GM19395 (cell line): ENCODE measurements around the gene METTL21A.
"Not testable (repeated sequence)": the region's sequence is repeated elsewhere in the genome, so short reads cannot be mapped to it uniquely, and the experiment has no call there.

Source experiments
- ATAC-seq: cut with Tn5 transposase; IDR thresholded peaks from one replicate; pipeline ENCODE4 v1.9.1; 2021; ENCODE audit warnings: mild to moderate bottlenecking, moderate library complexity; ENCODE audit not compliant: unreplicated experiment

The METTL21A gene

DNA sequence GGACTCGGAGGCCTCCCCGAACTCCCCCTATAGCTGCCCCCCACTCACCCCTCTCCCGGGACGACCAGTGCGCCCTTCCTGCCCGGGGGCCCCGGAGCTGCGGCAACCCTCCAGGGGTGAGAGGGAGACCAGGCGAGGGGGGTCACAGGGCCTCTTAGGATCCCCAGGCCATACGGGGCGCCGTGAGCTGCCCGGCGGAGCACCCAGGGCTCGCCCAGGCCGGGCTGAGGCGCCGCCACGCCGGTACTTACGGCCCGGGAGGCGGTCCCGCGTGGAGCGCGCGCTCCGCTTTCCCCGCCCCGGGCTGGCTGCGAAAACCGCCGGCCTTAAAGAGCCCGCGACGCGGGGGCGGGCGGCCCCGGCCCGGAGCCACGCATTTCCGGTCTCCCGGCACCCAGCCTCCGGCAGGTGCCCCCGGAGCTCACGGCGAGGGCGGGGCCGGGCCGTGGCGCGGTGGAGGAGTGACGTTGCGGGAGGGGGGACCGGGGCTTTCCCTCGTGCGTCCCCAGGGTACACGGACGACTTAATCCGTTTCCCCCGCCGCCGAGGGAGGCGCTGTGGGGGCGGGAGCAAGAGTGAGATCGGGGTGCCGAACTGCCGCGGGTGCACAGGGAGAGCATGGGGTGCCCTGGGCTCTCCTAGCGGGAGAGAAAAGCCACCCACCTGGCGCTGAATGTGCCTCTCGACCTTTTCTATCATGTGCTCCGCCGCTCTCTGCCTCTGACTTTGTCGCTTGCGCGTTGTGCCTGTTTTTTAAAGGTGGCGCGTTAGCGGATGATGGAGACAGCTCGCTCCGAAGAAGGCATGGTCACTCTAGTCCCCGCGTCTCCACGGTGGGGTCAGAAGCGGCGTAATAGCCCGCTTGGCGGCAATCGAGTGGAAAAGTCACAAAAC lies at the start of gene METTL21A:
Gene METTL21A (minus strand): TSS at position 381 of the 894 bp plus-strand sequence. CDS start 1,019 bp downstream, outside the sequence.
- ATAC-seq = peak; percentile 56

DNA sequence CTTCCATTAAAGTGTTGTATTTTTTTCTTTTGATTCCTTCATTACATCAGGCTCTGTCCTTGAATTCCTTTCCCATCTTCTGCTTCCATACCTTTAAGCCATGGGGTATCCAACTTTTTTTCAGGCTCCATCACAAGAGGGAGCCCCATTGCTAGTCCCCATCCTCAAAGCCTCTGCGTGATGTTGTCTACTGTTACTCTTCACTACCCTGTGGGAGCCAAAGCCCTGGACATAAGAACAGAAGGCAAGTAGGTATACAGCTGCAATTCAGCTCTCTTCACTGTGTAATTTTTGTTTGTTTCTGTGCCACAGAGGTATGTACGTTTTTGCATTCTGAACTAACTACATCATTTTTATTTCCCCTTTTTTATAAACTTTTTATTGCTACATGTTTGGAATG lies 49.6 kb upstream of the METTL21A start:
- no peak for ATAC-seq

DNA sequence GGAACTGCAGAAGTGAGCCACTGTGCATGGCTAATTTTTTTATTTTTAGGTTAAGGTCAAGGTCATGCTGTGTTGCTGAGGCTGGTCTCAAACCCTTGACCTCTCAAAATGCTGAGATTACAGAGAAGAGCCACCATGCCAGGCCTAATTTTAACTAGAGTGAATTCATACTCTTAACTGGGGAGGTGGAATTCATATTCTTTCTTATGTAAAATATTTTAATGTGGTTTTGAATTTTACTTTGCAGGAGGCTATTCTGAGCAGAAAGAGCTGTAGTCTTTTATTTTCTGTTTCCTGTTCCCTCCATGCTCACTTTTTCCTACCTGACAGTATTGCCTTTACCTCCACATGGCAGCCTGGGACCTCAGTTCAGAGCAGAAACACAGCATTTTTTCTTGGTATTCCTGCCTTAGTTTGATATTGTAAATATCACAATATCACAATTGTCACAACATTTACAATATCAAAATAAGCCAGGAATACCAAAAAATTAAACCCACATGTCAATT lies 49.1 kb upstream of the METTL21A start:
- no peak for ATAC-seq

DNA sequence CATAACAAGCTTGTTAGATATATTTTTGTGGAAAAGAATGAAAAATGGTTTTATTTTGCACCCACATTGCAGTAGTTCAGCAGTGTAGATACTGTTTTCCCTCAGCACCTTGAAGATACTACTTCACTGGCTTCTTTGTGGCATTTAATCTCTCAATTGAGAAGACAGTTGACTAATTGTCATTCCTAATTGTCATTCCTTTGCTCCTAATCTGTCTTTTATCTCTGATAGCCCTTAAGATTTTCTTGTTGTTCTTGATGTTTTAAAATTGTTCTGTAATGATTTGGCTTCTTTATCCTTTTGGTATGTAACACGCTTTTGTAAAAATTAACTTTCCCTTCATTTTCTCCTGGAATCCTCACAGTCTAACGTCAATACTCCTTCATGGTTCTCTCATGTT lies 48.2 kb upstream of the METTL21A start:
- no peak for ATAC-seq

DNA sequence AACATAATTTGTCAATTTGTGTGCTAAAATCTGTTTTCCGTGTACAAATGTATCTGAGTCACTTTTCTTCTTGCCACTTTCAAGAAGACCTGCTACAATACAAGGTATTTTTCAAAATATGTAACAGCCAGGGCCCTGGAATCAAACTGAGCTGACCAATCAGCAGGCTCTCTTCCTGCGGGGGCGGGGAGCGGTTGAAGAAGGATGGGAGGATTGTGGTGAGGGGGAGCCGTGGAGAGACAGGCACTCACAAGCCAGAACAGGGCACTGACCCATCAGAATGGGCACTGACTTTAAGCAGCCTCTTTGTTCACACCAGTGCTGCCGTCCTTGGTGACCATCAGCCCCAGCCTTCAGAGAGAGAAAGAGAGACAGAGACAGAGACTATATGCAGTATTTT lies 45.7 kb upstream of the METTL21A start:
- no peak for ATAC-seq

DNA sequence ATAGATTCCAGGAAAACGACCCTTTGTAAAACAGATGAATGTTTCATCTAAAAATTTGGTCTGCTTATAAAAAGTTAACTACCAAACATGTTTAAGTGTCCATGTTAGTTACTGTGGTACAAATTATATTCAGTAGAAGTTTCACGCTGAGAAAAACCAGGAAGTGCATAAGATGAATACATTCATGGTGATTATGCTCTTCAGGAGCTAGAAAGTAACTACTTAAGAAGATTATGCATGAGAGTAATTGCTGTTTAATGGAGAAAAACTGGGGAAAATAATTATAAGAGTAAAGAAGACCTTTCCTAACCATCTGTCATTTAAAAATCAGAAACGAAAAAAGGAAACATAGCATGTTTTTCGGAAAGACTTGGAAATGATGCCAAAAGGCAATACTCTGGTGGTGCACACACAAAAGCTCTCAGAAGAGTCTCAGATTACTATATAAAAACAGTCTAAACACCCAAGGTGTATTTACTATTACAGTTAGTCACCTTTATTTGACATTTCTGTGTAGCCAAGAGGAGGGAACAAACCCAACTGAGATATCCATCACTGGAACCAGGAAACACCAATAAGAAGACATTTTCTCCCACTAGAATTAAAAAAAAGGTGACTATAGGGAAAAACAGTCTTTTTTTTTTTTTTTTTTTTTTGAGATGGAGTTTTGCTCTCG lies 38.8 kb upstream of the METTL21A start:
- ATAC-seq = no peak

DNA sequence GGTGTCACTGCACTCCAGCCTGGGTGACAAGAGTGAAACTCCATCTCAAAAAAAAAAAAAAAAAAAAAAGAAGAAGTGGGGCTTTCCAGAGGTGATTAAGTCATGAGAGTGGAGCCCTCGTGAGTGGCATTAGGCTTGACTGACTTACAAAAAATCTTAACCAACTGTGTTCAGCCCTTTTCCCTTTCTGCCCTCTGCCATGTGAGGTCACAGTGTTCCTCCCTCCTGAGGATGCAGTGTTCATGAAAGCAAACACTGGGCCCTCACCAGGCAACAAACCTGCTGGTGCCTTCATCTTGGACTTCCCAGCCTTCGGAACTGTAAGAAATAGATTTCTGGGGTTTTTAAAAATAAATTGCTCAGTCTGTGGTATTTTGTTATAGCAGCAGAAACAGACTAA lies 37.0 kb upstream of the METTL21A start:
- ATAC-seq = peak; percentile 92

DNA sequence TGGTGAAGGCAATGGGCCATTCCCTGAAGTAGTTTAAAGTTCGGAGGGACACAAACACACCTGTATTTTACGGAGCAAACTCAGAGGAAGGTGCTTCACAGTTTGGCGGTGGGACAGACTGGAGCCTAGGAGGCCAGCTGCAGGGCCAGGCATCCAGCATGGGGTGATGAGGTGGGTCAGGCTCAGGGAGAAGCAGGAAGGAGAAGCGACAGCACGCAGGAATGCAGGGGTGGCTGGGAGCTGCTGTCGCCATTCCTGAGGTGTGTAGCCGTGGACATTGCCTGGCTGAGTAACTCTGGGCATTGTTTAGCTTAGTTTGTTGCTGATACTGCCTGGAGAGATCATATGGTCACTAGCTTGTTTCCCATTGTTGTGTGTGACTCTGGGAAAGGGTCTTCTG lies 35.8 kb upstream of the METTL21A start:
- ATAC-seq = no peak

DNA sequence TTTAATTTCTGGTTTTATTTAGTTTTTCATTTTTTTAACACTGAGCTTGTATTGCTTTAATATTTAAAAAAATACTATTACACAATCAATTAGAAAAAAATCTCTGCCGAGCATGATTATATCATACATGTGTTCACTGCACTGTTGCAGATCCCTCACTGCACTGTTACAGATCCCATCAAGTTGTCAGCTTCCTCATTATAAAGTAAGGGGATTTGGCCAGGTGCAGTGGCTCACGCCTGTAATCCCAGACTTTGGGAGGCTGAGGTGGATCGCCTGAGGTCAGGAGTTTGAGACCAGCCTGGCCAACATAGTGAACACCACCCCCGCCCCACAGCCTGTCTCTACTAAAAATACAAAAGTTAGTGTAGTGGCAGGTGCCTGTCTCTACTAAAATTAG lies 33.0 kb upstream of the METTL21A start:
- no peak for ATAC-seq

DNA sequence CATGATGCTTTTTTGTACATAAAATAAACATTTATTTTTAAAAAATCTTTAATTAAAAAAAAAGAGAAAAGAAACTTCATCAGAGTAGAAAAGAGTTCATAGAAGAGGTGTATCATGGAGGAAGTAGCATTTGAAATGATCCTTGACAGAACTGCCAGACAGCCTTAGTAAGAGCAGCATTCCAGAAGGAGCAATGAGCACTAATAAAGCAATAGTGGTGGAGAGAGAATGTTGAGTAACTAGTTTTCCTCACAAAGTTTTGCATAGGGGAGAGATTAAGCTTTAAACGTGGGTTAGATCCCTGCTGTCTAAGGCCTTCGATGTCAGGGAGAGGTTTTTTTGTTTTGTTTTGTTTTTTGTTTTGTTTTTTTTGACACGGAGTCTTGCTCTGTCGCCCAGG lies 29.8 kb upstream of the METTL21A start:
- ATAC-seq = no peak

DNA sequence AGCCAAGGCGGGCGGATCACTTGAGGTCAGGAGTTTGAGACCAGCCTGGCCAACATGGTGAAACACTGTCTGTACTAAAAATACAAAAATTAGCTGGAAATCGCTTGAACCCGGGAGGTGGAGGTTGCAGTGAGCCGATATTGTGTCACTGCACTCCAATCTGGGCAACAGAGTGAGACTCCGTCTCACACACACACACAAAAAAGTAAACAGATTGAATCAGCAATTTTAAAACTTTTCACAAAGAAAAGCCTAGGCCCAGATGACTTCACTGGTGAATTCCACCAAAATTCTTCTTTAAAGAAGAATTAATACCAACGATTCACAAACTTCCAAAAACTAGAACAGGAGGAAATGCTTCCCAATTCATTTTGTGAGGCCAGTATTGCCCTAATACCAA lies 21.4 kb upstream of the METTL21A start:
- ATAC-seq = not testable (repeated sequence)

DNA sequence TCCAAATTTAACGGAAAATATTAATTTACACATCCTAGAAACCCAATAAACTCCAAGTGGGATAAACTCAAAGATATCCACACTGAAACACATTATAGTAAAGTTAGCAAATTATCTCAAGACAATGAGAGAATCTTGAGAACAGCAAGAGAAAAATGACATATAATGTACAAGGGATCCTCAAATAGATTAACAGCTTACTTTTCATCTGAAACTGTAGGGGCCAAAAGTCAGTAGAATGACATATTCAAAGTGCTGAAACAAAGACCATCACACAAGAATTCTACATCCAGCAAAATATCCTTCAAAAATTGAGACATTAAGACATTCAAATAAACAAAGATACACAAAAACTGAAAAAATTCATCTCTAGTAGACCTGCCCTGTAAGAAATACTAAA lies 18.7 kb upstream of the METTL21A start:
- no peak for ATAC-seq

DNA sequence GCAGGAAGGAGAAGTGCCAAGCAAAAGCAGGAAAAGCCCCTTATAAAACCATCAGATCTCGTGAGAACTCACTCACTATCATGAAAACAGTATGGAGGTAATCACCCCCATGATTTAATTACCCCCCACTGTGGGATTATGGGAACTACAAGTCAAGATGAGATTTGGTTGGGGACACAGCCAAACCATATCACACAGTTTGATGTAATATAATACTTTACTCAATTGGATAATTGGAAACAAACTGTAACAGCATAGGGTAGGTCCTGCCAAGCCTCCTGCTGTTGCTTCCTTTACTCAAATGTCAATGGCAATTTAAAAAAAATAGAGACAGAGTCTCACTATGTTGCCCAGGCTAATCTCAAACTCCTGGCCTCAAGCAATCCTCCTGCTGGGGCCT lies 15.5 kb upstream of the METTL21A start:
- no peak for ATAC-seq

DNA sequence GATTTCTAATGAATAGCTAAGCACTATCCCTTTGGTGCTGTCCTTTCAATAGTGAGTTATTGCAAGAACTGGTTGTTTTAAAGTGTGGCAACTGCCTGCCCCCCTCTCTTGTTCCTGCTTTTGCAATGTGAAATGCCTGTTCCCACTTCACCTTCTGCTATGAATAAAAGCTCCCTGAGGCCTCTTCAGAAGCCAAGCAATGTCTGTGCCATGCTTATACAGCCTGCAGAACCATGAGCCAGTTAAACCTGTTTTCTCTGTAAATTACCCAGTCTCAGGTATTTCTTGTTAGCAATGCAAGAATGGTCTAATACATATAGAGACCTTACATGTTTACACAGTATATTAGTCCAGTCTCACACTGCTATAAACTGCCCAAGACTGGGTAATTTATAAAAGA lies 15.0 kb upstream of the METTL21A start:
- ATAC-seq = no peak

DNA sequence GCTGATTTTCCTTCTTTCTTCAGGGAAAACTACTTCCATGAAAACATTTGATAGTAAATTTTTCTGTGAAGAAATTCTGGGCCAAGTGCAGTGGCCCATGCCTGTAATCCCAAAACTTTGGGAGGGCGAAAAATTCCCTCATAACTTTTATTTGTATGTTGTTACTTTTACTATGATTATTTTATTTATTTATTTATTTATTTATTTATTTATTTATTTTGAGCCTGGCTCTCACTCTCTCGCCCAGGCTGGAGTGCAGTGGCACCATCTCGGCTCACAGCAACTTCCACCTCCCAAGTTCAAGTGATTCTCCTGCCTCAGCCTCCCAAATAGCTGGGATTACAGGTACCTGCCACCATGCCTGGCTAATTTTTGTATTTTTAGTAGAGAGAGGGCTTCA lies 14.1 kb upstream of the METTL21A start:
- not testable (repeated sequence) for ATAC-seq

DNA sequence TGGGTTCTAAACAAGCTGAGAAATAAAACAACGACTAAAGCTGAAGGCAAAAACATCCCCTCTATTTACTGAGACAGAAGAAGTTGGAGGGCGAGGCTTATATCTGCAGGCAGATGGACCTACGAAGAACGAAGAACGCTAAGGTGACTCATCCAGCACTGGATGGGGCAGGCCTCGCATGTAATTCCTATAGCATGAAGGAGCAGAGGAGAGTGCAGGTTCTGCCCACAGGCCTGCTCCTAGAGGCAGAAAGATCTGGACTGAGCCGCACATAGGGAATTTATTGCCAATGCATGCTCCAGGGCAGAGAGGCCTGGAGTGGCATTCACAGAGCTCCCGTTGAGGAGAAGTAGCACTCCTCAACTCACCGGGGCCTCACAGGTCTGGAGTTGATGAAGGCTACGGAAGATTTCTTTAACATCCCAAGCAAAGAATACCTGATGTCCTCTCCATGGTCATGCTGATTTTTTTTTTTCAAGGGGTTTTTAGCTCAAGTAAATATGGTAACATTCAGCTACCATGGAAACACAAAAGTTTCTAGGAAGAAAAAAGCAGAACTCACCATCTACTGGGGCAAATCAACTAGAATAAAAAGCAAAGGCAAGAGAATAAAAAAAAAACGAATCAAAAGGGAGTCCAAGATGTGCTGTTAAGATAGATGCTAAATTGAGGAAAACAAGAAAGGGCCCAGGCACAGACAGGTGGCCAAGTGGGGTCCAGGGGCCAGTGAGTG lies 10.4 kb upstream of the METTL21A start:
- no peak for ATAC-seq

DNA sequence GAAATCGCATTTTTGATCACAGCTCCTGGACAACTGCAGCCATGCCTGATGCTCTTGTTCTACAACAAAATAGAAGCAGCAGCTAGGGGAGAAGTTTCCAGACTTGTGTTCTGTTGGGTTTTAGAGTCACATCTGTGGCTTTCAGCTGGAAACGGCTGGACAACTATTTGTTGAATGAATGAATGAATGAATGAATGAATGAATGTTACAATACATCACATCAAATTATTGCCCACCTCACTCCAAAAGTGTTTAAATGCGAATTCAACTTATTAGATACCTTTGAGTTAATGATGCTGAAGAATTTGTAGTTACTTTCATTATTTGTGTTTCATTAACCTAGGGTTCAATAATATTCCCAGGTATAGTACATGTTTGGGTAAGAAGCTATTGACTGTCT lies 8.5 kb upstream of the METTL21A start:
- ATAC-seq = no peak

DNA sequence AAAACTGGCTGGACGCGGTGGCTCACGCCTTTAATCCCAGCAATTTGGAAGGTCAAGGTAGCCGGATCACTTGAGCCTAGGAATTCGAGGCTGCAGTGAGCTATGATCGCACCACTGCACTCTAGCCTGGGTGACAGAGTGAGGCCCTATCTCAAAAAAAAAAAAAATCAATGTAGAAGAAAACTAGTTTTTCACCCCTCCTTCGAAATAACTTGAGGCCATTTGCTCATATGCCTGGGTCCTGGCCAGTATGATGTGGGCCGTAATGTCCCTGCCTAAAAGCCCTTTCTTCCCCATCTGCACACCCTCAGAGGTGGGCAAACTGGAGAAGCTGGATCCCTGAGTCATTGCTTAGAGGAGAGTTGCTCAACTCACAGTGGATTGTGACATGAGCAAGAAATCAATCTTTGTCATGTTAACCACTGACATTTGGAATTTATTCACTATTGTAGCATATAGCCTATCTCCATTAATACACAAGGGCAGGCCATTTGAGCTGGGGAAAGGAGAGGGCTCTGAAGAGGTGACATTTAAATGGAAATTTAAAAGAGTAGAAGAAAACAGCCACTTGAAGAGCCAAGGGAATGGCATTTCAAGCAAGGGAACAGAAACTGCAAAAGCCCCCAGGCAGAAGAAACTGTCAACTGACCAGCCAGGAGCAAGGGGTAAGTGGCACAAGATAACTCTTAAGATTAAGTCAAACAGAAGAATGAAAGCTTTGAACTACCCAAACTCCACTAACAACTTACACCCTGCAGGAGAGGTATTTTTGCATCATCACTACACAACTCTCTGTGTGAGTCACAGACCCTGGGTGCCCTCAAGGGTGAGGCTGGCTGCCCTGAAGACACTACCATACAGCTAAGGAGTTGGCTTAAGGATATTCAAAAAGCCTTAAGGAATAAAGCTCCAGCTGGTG lies 7.6 kb upstream of the METTL21A start:
- no peak for ATAC-seq

DNA sequence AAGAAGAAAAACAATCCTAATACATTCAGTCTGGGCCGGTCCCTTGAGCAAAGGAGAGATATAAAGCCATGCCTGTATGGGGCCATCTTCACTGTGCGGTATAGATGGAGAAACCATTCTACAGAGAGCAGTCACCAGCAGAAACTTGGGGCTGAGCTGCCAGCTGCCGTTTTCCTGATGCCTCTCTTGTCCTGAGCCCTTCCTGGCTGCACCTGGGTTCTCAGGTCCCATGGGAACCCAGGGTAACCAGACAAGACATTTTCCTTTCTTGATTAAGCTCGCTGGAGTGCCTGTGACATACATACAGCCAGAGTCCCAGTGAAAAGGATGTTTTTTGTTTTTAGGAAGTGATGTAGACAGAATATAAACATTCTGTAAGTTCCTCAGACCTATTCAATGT lies 5.3 kb upstream of the METTL21A start:
- ATAC-seq = no peak

DNA sequence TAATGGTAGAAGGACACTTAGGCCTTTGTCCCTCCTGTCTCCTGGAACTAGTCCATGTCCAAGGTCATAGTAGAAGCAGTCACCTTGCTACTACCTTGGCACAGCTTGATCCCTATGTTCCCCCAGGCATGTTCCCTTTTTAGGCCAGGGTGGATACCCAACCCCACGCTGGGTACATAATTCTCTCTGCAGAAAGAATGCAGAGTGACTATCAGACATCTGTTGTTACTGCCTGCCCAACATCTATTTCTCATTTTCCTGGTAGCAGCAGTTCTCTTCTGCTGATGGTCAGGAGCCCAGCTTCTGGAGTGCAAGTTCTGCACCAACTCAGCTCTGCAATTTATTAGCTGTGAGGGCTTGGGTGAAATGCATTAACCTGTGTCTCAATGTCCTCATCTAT lies 4.4 kb upstream of the METTL21A start:
- no peak for ATAC-seq
